T-cell (primary cell): ENCODE data around the gene POLR2L. TPM values are rescaled to one million over a fixed set of nuclear protein-coding genes. Genes with fewer than 3 reads are reported as not detected.

Experiments
- ATAC-seq, 4 experiments: fragments of 200-7000 bp in 3 of 4; fragments of 150-1000 bp in 1 of 4; cut with Tn5 transposase; replicated peaks in 1 of 4; 1 replicate in 3 of 4; 2 replicates in 1 of 4; pipeline ENCODE4 v1.10.0; 2021; ENCODE audit warnings: moderate library complexity in 3 of 4, mild to moderate bottlenecking in 2 of 4, moderate number of reproducible peaks in 1 of 4
- CTCF ChIA-PET, 2 donors: fragments of 300-600 bp; sonication (Branson Sonifier 250); formaldehyde crosslinking; loops; one replicate each; lab custom pipeline; 2022; ENCODE audit warnings: antibody characterized with exemption in 2 of 2; lab: Charles Lee
- POLR2A ChIA-PET, 2 donors: fragments of 300-600 bp; sonication (Branson Sonifier 250); formaldehyde crosslinking; loops; one replicate each; lab custom pipeline; 2022; ENCODE audit warnings: antibody characterized with exemption in 2 of 2; lab: Charles Lee
- DNase-seq, 35 experiments: peaks; one replicate each; pipeline versions ENCODE4 v3.0.0 to v3.0.0-alpha.2; 2013 to 2023
- H3K27ac ChIP-seq: one replicate; pipeline ENCODE4 v1.5.1; 2013; ENCODE audit warnings: low read length
- H3K27me3 ChIP-seq, 2 experiments: replicated peaks in 1 of 2; 1 replicate in 1 of 2; 2 replicates in 1 of 2; pipeline versions ENCODE4 v1.6.1 to v1.7.0; 2013; ENCODE audit warnings: low read length in 1 of 2, mixed read lengths in 1 of 2; ENCODE audit not compliant: control insufficient read depth in 2 of 2, insufficient read depth in 2 of 2; ENCODE audit errors: extremely low read depth in 1 of 2
- H3K36me3 ChIP-seq, 2 donors: 1 replicate in 1 of 2; 2 replicates in 1 of 2; pipeline versions ENCODE4 v1.6.1 to v1.7.0; 2013; ENCODE audit warnings: low read length in 1 of 2; ENCODE audit not compliant: control insufficient read depth in 2 of 2, insufficient read depth in 1 of 2; ENCODE audit errors: extremely low read depth in 1 of 2
- H3K4me1 ChIP-seq, 2 experiments: 1 replicate in 1 of 2; 2 replicates in 1 of 2; pipeline versions ENCODE4 v1.6.1 to v1.7.0; 2013; ENCODE audit warnings: low read length in 2 of 2, mixed read lengths in 1 of 2; ENCODE audit not compliant: insufficient read depth in 2 of 2, control insufficient read depth in 1 of 2; ENCODE audit errors: extremely low read depth in 1 of 2
- H3K4me3 ChIP-seq, 2 donors: 1 replicate in 1 of 2; 2 replicates in 1 of 2; pipeline versions ENCODE4 v1.5.1 to v1.7.0; 2013; ENCODE audit warnings: mild to moderate bottlenecking in 2 of 2, low read length in 1 of 2, moderate library complexity in 1 of 2; ENCODE audit not compliant: control insufficient read depth in 1 of 2; ENCODE audit errors: extremely low read depth in 1 of 2
- H3K9me3 ChIP-seq: 2 replicates; pipeline ENCODE4 v1.7.0; 2013
- H3K27ac Mint-ChIP-seq, 2 donors: one replicate each; pipeline ENCODE4 v1.8.0; 2020 to 2021; ENCODE audit warnings: mild to moderate bottlenecking in 2 of 2, mixed read lengths in 2 of 2
- H3K27me3 Mint-ChIP-seq, 2 donors: one replicate each; pipeline ENCODE4 v1.8.0; 2021 to 2022; ENCODE audit warnings: mixed read lengths in 2 of 2
- H3K36me3 Mint-ChIP-seq: one replicate; pipeline ENCODE4 v1.8.0; 2021; ENCODE audit warnings: mixed read lengths
- H3K4me1 Mint-ChIP-seq, 3 donors: one replicate each; pipeline ENCODE4 v1.8.0; 2020 to 2022; ENCODE audit warnings: mixed read lengths in 3 of 3, mild to moderate bottlenecking in 1 of 3
- H3K4me3 Mint-ChIP-seq, 3 donors: one replicate each; pipeline ENCODE4 v1.8.0; 2020 to 2022; ENCODE audit warnings: mild to moderate bottlenecking in 3 of 3, mixed read lengths in 3 of 3, moderate library complexity in 3 of 3
- H3K9me3 Mint-ChIP-seq, 3 donors: one replicate each; pipeline ENCODE4 v1.8.0; 2020 to 2022; ENCODE audit warnings: mixed read lengths in 3 of 3
- WGBS: methylation state at CpG from one replicate; pipeline ENCODE4 v1.1.5; 2013; ENCODE audit warnings: missing lambda C conversion rate; ENCODE audit not compliant: insufficient coverage; 5-methylcytosine and 5-hydroxymethylcytosine counted together
- total RNA-seq, 35 experiments: library from RNA in 6 of 35; stranded (reverse) in 6 of 35; fragments of 120-200 nt in 1 of 35; gene quantifications; one replicate each; pipeline versions ENCODE4 v1.2.1 to v1.2.4 and lab custom pipeline; 2013 to 2026

POLR2L gene
- total RNA-seq, 5 donors from 2014 or later (not counting 1 experiment from before 2014, with no cell fraction given) = 34.2 to 73.9 (median 68.7) TPM

GRCh38 chr11:853682-854448, 11.5 kb upstream of the POLR2L start:
- peaks cover 0 to 6% (median 0%) of the 10 kb centered on the region in 3 donors for H3K4me1 Mint-ChIP-seq
- H3K9me3 Mint-ChIP-seq = no peaks in the 10 kb centered on the region
- H3K4me3 Mint-ChIP-seq = no peak overlapping the region
- no peaks in the 10 kb centered on the region for H3K27me3 Mint-ChIP-seq
- Histone ChIP-seq H3K36me3 (no peaks in the 10 kb centered on the region), H3K9me3 (no peaks in the 10 kb centered on the region), H3K4me1 (peaks cover 3 to 13% of the 10 kb centered on the region in 2 experiments), H3K27ac (no peak overlapping the region), H3K27me3 (peaks cover 0 to 31% of the 10 kb centered on the region in 2 experiments), H3K4me3 (no peak overlapping the region)
- no peak for ATAC-seq
- ChIA-PET POLR2A (interaction anchor here in 1 of 2 donors (0.6 kb wide), 1 partner anchor 11 kb away, joined by 3 read pairs; the partner anchor contains the start of gene TSPAN4), CTCF (no interaction called here)
- WGBS = 84% methylated on average over 22 of the region's 27 CpGs
- H3K27ac Mint-ChIP-seq = no peak overlapping the region
- no peaks in the 10 kb centered on the region for H3K36me3 Mint-ChIP-seq
- no peak for DNase-seq

DNA sequence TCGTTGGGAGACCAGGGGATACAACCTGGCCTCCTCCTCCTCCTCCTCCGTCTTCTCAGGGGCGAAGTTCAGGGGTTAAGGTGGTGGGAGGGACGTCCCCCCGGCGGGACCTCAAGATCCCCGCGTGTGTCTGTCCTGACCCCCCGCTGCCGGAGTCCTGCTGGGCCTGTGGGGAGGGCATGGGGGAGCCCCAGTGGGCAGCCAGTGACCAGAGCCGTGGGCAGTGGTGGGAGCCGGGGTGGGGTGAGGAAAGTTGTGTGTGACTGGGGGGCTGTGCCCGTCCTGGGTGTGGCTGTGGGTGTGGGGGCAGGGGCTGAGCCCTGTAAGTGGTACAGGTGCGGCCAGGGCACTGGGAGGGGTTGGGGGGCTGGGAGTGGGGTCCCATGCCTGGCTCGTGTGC, 10.4 kb upstream of the POLR2L start:
- WGBS = 85% methylated on average over 12 of the region's 15 CpGs
- Histone ChIP-seq H3K4me1 (peaks cover 3 to 23% of the 10 kb centered on the region in 2 experiments), H3K27me3 (peaks cover 0 to 42% of the 10 kb centered on the region in 2 experiments), H3K36me3 (no peaks in the 10 kb centered on the region), H3K27ac (no peak overlapping the region), H3K9me3 (no peaks in the 10 kb centered on the region), H3K4me3 (no peak overlapping the region)
- Mint-ChIP-seq H3K4me1 (peaks cover 0 to 11% (median 5%) of the 10 kb centered on the region in 3 donors), H3K27me3 (peaks cover 0 to 2% of the 10 kb centered on the region in 2 donors), H3K27ac (no peak overlapping the region), H3K4me3 (no peak overlapping the region), H3K36me3 (no peaks in the 10 kb centered on the region), H3K9me3 (no peaks in the 10 kb centered on the region)
- ChIA-PET POLR2A (interaction anchor here in 1 of 2 donors (0.6 kb wide), 1 partner anchor 10 kb away, joined by 3 read pairs; the partner anchor contains the start of gene TSPAN4), CTCF (no interaction called here)
- DNase-seq = no peak
- no peak for ATAC-seq

- Mint-ChIP-seq H3K36me3 (no peaks in the 10 kb centered on the region), H3K27me3 (peaks cover 0 to 2% of the 10 kb centered on the region in 2 donors), H3K9me3 (no peaks in the 10 kb centered on the region), H3K27ac (no peak overlapping the region), H3K4me1 (peaks cover 0 to 8% (median 5%) of the 10 kb centered on the region in 3 donors), H3K4me3 (peak overlapping the region; percentile 28 to 49 (median 48))
- POLR2A ChIA-PET = no interaction called here
- Histone ChIP-seq H3K9me3 (no peaks in the 10 kb centered on the region), H3K36me3 (no peaks in the 10 kb centered on the region), H3K27me3 (peaks cover 0 to 58% of the 10 kb centered on the region in 2 experiments), H3K4me3 (no peak overlapping the region), H3K27ac (no peak overlapping the region), H3K4me1 (peaks cover 3 to 18% of the 10 kb centered on the region in 2 experiments)
- DNase-seq (no peak), ATAC-seq (no peak)
- CTCF ChIA-PET = interaction anchor here (0.6 kb wide), 2 partner anchors 194 to 517 kb away, joined by 6 to 8 read pairs; no protein-coding TSS in a partner anchor
- 93% methylated on average over 24 of the region's 28 CpGs for WGBS
Measured at GRCh38 chr11:850775-851763, 8.7 kb upstream of the POLR2L start.

GRCh38 chr11:849951-850774, 7.8 kb upstream of the POLR2L start:
- Histone ChIP-seq H3K9me3 (no peaks in the 10 kb centered on the region), H3K27ac (no peak overlapping the region), H3K4me3 (peak overlapping the region in 1 of 2 donors; percentile 35), H3K4me1 (peaks cover 3 to 18% of the 10 kb centered on the region in 2 experiments), H3K27me3 (peaks cover 0 to 62% of the 10 kb centered on the region in 2 experiments), H3K36me3 (no peaks in the 10 kb centered on the region)
- no peak overlapping the region for H3K27ac Mint-ChIP-seq
- ATAC-seq = peak in 3 of 4 experiments; percentile 10 to 22 (median 15)
- peaks cover 0 to 8% (median 5%) of the 10 kb centered on the region in 3 donors for H3K4me1 Mint-ChIP-seq
- POLR2A ChIA-PET = no interaction called here
- WGBS = 41% methylated on average over 87 of the region's 97 CpGs
- peak overlapping the region; percentile 28 to 49 (median 48) for H3K4me3 Mint-ChIP-seq
- peaks cover 0 to 2% of the 10 kb centered on the region in 2 donors for H3K27me3 Mint-ChIP-seq
- DNase-seq = no peak
- CTCF ChIA-PET = no interaction called here
- no peaks in the 10 kb centered on the region for H3K36me3 Mint-ChIP-seq
- no peaks in the 10 kb centered on the region for H3K9me3 Mint-ChIP-seq

GRCh38 chr11:849104-849824, 6.9 kb upstream of the POLR2L start:
- ATAC-seq = peak; percentile 24 to 66 (median 28)
- H3K4me1 ChIP-seq = peaks cover 6 to 27% of the 10 kb centered on the region in 2 experiments
- H3K27ac ChIP-seq = no peak overlapping the region
- no peaks in the 10 kb centered on the region for H3K9me3 ChIP-seq
- H3K9me3 Mint-ChIP-seq = no peaks in the 10 kb centered on the region
- peaks cover 0 to 2% of the 10 kb centered on the region in 2 donors for H3K27me3 Mint-ChIP-seq
- H3K36me3 Mint-ChIP-seq = no peaks in the 10 kb centered on the region
- ChIA-PET CTCF (interaction anchor here (0.6 to 1.5 kb wide), 3 partner anchors 189 to 279 kb away, joined by 3 to 5 read pairs (median 3); no protein-coding TSS in a partner anchor), POLR2A (no interaction called here)
- H3K27me3 ChIP-seq = peaks cover 0 to 70% of the 10 kb centered on the region in 2 experiments
- peak overlapping the region; percentile 68 to 73 (median 73) for H3K4me3 Mint-ChIP-seq
- no peaks in the 10 kb centered on the region for H3K36me3 ChIP-seq
- H3K4me1 Mint-ChIP-seq = peaks cover 5 to 11% (median 6%) of the 10 kb centered on the region in 3 donors
- H3K27ac Mint-ChIP-seq = no peak overlapping the region
- H3K4me3 ChIP-seq = peak overlapping the region; percentile 35 to 74
- WGBS = under 1% methylated on average over 50 of the region's 71 CpGs
- peak in 6 of 35 experiments; percentile 25 to 48 (median 32) for DNase-seq
